Kidney tubule cell (primary cell): ENCODE measurements around the gene AKAP8L.

ENCODE experiments used
- DNase-seq: peaks from one replicate; pipeline ENCODE4 v3.0.0-alpha.2; 2018; ENCODE audit warnings: low spot score

Gene AKAP8L, protein sequence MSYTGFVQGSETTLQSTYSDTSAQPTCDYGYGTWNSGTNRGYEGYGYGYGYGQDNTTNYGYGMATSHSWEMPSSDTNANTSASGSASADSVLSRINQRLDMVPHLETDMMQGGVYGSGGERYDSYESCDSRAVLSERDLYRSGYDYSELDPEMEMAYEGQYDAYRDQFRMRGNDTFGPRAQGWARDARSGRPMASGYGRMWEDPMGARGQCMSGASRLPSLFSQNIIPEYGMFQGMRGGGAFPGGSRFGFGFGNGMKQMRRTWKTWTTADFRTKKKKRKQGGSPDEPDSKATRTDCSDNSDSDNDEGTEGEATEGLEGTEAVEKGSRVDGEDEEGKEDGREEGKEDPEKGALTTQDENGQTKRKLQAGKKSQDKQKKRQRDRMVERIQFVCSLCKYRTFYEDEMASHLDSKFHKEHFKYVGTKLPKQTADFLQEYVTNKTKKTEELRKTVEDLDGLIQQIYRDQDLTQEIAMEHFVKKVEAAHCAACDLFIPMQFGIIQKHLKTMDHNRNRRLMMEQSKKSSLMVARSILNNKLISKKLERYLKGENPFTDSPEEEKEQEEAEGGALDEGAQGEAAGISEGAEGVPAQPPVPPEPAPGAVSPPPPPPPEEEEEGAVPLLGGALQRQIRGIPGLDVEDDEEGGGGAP

DNA sequence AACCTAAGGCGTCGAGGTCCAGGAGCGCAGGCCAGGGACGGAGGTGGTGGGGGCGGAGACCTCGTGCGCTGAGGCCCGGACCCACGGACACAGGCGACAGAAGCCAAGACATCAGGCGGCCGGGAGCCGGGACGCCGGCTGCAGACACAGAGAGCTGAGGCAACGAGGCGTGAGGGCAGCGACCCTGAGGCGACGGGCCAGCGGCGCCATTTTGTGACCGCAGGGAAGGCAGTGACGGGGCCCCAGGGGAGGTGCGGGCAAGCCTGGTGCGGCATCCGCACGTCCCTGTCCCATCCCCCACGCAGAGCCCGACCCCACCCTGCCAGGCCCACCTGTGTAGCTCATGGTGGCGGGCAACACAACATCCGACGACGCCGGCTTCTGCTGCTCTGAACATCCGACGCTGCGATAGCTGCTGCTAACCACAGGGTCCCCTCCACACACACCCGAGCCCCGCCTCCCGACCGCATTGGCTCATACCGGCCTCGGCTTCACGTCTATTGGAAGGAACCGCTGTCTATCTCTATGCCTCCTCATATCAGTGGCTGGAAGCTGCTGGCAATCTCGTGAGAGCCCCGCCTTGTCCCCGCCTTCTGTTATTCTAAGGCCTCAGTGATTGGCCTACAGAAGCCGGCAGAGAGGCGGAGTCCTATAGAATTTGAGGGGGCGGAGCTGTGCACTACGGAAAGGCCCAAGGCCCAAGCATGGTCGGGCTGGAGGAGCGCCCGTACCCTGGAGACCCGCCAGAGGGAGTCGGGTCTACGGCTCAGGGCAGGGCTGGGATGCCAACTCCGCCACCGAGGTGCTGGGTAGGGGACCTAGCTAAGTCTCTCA, at the start of gene AKAP8L:
AKAP8L (minus strand) TSS at position 410 of the 834 bp plus-strand sequence; CDS start at position 345, 65 bp downstream.
- peak; percentile 100 for DNase-seq

DNA sequence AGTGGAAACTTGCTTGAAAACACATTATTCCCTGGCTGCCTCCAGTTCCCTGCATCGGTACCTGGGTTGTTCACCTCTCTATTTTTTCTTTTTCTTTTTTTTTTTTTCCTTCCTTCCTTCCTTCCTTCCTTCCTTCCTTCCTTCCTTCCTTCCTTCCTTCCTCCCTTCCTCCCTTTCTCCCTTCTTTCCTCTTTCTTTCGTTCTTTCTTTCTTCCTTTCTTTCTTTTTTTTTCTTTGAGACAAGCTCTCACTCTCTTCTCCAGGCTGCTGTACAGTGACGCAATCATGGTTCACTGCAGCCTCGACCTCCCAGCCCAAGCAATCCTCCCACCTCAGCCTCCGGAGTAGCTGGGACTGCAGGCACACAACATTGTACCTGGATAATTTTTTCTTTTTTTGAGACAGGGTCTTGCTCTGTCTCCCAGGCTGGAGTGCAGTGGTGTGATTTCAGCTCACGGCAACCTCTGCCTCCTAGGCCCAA, 49.0 kb upstream of the AKAP8L start:
- no peak for DNase-seq

DNA sequence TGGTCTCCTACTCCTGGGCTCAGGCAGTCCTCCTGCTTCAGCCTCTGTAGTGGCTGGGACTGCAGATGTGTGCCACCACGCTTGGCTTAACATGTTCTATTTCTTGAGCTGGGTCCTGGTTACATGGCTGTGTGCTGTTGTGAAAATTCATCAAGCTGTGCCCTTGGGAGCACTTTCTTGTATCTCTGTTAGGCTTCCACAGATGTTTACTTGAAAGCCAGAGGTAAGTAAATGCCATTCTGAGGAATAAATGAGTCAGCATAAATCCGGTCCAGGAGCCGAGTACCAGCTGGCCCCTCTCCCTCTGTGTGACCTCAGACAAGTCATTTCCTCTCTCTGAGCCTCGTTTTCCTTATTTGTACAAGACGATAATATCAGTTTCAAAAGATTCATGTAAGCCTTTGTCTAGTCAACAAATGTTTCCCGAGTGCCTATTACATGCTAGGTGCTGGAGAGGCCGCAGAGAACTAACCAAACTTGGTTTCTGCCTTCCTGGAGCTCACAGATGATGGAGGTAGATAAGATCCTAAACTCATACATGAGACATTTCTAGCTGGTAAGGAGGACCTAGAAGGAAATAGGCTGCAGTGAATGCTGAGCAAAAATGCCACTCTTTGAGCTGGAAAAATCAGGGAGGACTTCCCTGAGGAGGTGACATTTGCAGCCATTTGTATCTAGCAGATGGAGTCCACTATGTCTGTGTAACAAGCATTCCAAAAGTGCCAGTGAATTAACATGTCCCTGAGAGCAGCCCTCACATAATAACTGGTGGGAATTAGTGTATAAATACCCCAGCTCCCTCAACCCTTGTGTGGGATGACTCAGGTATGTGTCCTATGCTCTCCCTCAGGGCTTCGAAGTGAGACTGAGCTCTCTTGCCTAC, 48.3 kb upstream of the AKAP8L start:
- peak; percentile 22 for DNase-seq

DNA sequence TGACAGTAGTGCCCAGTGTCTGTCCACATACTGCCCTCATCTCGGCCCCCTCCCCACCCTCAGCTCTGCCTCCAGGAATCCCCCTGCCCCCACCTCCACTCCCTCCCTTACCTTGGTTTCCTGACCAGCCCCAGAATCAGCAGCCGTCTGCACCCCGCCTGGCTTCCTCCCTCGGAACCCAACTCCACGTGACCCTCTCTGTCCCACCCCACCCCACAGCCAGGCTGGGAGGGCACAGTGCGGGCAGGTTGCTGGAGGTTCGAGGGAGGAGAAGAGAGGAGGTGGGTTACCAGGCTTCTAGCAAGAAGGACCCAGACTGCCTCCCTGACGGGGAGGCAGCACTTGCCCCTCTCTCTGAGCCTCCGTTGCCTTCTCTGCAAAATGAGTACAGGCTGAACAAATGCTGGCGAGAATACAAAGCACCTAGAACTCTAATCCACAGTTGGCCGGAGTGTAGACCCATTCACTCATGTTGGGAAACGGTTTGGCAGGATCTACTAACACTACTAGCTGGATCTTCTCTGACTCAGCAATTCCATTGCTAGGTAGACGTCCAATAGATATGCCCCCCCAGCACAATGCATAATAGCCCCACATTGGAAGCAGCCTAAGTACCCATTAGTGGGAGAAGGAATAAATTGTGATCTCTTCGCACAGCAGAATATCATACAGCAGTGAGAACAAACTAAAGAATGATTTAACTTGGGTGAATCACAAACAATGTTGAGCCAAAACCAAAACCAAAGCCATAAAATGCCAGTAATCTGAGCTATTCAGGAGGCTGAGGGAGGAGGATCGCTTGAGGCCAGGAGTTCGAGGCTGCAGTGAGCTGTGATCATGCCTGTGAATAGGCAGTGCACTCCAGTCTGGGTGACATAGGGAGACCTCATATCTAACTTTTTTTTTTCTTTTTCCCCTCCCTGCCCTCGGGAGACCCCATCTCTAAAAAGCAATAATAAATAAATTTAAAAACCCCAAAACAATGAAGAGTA, 45.9 kb upstream of the AKAP8L start, which contains the start of gene RASAL3:
RASAL3 (minus strand) TSS at position 151 of the 992 bp plus-strand sequence. CDS start 186 bp downstream, outside the sequence.
- DNase-seq, result no peak

DNA sequence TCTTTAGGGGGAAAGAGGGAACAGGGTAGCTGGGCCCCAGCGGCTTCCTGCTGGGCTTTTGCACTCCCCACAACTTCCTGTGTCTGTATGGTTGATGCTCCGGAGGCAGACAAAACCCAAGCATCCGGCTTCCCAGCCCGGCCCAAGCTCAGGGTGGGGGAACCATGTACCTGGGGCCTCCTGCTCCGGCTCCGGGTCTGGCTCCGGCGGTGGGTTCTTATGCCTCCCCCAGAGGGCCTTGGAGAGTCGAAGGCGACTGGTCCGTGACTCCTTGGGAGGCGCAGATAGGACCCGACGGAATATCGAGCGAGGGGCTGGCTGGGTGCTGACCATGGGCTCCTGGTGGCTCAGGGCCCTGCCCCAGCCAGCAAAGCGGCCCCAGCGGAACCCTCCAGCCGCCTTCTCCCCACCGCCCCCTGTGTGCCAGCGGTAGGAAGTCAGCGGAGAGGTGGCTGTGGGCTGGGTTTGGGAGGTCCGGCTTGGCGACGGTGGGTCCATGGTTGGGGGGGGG, 45.1 kb upstream of the AKAP8L start:
- DNase-seq, result no peak

DNA sequence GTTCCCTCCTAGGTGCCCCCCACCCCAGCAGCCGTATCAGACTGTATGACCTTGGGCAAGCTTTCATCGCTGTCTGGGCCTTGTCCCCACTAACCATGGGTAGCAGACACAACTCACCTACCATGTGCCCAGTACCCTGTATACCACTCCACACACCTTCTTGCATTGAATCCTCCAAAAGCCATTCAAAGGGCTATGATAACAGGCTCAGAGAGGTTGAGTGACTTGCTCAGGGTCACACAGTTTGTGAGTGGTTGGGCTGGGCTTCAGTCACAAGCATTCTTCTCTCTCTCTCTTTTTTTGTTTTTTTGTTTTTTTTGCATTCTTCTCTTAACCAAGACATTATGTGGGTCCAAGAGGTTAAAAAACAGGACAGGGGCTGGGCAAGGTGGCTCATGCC, 42.9 kb upstream of the AKAP8L start:
- no peak for DNase-seq

DNA sequence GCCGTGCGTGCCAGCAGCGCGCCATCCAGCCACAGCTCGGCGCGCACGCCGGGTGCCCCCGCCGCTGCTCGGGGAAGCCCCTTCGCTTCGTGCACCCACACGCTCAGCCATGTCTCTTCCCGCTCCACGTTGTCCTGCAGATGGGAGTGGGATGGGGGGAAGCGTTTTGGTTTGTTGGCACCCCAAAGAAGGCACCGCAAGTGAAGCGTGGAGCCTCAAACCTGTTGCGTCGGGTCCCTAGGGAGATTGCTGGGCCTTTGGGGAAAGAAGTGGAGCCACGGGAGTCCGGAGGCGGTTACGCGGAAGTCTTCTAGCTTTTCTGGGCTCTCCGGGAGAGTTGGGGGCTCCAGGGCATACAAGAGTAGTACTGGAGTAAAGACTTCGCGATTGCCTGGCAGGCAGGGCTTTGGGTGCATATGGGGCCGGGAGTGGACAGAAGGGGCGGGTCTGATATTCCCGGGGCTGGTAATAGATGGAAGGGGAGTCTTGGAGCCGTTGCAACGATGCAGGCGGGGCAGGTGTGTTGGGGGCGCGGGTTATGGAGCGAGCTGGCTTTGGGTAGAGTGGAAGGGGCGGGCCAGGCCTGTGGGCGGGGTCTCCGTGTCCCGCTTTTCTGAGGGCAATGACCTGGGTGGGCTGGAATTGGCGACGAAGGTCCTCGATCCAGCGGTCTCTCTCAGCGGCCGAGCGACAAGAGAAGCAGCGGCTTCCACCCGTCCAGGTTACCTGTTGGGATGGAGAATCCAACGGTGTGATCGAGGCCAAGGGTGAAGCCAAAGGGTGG, 39.1 kb upstream of the AKAP8L start:
- DNase-seq, result no peak

DNA sequence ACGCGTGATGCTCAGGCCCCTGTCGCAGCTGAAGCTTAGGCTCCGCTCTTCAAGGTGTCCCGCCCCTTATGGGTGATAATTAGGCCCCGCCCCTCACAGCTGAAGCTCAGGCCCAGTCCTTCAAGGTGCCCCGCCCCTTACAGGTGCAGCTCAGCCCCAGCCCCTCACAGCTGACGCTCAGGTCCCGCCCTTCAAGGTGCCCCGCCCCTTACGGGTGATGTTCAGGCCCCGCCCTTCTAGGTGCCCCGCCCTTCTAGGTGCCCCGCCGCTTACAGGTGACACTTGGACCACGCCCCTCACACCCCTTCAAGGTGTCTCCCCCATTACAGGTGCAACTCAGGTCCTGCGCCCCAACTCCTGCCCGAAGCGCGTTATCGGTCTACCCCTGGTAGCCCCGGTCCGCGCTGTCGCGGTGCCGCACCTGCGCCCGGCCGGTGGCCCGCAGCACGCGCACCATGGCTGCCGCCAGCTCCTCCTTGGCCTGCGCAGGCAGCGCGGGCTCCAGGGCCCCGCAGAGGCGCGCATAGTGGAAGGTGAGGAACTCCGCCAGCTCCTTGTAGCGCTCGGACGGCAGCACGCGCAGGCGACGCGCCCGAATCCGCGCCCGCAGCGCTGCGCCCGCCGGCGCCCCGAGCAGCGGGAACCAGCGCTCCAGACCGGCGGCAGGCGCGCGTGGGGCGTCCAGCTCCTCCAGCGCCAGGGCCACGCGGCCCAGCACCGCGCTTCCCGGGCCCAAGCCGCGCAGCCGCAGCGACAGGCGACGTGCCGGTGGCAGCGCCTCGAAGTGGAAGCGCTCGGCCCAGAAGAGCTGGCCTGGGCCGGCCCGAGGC, 38.3 kb upstream of the AKAP8L start:
- DNase-seq, result peak; percentile 39

DNA sequence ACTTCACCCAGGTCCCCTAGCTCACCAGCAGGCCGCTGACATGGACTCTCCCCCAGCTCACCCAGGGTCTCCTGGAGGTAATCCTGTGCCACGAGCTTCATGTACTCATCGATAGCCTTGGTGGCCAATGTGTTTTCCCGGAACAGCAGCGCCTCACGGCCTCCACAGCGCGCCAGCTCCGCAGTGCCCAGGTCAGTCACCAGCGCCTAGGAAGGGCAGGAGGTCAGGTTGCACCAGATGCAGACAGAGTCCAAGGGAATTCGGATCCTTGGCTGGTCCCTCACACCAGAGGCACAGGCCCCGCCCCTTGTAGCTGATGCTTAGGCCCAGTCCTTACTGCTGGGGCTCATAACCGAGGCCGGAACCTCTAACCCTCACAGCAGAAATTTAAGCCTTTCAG, 37.7 kb upstream of the AKAP8L start:
- DNase-seq, result no peak

DNA sequence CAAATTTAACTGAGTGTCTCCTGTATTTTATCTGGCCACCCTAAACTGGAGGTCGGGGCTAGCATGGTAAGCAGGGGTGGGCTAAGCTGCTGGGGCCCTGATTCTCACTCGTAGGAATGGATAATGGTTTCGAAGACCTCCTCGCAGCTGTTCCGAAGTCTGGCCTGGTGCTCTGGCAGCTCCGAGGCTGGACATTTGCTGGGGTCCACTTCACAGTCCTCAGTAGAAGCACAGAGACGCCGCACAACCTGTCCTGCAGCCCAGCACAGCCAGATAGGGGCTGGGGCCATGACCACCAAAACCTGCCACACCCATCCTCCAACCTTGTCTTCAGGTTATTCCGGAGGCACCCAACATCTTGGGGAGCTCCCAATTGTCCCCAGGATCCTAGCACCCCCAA, 37.2 kb upstream of the AKAP8L start:
- DNase-seq, result no peak

DNA sequence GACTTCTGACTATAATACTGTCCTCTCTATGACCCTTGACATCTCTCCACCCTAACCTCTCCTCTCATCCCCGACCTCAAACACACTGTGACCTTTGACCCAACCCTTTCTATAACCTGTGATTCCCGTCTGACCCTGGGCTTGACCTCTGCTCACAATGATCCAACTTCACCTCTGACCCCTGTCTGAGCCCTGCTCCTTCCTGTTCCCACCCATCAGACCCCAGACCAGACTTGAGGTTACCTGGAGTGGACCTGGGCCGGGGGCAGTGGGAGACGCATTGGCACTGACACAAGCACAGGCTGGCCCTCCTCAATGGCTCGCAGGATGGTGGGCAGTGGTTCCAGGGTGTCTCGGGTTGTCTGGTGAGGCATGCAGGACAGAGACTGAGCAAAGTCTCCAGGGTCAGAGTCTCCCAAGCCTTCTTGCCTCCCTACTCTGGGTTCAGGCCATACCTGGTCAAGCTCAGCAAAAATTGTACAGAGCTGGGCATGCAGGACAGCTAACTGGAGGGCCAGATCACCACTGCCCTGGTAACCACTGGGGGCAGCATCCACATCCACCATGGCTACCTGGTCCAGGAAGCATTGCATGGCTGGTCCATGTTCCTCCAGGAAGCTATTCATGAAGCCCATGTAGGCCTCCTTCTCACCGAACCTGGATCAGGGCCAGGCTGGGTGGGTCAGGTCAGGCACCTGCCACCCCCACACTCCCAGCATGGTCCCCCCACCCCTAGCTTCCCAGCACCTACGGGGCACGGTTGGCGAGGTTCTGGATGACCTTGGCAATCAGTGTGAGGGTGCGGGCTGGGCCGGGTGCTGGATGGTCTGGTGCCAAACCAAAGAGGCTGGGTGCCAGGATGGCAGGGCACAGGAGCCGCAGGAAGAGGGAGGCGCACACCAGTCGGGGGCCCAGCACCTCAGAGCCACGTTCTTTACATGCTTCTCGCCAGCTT, 35.4 kb upstream of the AKAP8L start:
- DNase-seq, result no peak

DNA sequence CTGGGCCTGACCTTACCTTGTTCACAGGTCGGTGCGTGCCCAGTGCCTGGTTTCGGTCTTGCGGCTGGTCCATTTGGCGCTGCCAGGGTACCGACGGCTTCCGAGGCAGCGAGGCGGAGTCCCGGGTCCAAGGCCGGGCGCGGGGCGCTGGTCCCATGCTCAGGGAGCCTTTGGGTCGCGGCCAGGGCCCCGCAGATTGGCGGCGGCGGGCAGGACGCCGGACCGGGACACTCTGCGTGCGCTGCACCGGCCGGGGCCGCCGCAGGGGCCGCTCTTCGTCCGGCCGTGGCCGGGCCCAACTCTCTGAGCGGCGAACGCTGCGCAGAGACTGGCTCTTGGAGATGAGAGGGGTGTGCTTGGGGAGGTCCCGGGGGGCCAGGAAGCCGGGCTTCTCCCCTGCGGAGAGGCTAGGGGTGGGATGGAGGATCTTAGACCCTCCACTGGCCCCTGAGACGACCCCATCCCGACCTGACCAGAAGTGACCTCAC, 34.3 kb upstream of the AKAP8L start:
- DNase-seq, result no peak

DNA sequence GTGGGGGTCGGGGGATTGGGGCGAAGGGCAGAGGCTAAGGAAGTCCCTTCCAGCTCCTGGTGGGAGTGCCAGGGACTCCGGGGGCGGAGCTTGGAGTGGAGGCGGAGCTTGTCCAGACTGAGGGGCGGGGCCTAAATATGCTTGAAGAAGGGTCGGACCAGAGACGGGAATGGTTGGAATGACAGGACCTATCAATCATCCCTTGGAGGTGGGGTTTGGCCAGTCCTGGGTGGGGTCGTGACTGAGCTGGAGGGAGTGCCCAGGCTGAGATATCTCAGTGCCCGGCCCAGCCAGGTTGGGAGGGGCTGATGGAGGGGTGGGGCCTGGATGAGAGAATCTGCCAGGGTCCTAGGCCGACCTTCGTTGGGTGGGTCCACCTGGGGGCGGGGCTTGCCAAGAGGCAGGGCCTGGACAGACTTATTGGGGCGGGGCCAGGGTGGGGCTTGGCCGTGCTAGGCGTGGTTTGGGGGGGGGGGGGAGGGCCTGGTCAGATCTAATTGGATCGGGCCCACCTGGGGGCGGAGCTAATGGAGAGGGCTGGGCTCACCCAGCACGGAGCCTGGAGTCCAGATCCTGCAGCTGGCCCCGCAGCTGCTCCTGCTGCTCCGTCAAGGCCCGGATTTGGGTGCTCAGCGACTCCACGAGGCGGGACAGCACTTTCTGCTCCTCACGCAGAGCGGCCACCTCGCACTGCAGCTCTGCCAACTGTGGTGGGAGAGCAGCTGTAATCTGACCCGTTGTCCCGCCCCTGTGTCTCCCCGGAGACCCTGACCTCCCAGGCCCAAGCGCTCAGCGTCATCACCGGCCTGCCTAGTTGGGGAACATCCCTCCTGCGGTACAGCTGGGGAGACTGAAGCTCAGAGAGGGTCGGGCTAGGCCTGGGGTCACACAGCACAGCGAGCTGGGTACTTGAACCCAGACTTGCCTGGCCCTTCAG, 33.6 kb upstream of the AKAP8L start:
- peak; percentile 59 for DNase-seq

DNA sequence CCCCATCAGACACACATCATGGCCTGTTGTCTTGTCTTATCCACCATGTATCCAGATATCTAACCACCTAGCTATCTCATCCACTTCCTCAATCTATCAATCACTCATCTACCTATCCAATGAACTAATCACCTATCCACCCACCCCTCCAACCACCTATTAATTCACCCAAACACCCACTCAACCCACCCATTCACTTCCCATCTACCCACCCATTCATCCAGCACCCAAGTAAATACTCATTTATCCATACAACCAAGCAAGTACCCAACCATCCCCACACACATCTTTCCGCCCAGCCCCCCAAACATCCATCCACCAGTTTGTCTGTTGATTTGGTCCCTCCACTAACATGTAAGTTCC, 31.7 kb upstream of the AKAP8L start:
- DNase-seq, result no peak

DNA sequence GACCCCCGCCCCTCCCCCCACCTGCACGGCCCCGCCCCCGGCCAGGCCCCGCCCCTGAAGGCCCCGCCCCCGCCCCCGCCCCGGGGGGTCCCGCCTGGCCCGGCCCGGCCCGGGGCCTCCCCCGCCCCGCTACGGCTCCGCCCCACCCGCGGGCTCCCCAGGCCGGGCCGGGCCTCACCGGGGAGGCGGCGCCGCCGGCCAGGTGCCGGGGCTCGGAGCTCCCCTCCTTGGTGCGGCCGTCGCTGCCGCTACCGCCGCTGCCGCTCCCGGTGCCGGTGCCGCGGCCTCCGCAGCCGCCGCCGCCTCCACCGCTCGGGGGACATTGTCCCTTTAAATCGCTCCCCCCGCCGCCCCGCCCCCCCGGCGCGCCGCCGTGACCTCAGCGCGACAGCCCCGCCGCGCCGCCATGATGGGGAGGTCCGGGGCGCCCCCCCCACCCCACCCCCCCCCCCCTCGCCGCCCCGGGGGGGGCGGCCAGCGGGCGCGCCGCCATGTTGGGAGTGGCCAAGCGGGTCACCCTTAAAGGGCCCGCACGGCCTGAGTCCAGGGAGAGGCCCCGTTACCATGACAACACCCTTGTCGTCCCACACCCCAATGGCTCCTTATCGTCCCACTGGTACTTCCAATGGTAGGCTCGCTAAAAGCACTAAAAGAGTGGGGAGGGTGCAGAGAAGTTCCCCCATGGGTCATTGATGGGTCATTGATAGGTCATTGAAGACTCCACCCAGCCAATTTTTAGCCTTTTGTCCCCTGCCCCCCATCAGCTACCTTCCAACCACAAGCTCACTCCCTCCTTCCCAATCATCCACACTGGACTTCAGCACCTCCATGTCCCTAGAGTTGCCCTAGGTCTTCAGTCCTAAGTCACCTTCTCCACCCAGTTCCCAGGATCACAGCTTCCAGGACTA, 31.1 kb upstream of the AKAP8L start, which contains the start of gene WIZ:
WIZ (minus strand) TSS at position 337 of the 908 bp plus-strand sequence. CDS start 1,649 bp downstream, outside the sequence.
- peak; percentile 79 for DNase-seq
